H1 (cell line): Measurements from ENCODE around the gene B3GNT2. TPM values are rescaled to one million over a fixed set of nuclear protein-coding genes. Genes with fewer than 3 reads are reported as not detected.
A peak's percentile ranks its signal among the peaks of the same experiment; 100 is the strongest.

ENCODE experiments used
- ASH2L ChIP-seq: fragments of 200-600, 300-600 bp; sonication (generic); IDR thresholded peaks from one replicate; pipeline ENCODE4 v1.7.1; 2017; ENCODE audit warnings: low read length
- BRCA1 ChIP-seq: IDR thresholded peaks from 2 replicates; pipeline ENCODE4 v1.6.1; 2012; ENCODE audit warnings: low read depth, low read length, improper control_type of control experiment
- CBX8 ChIP-seq: fragments of 300-800, 300-1000 bp; sonication (generic); IDR thresholded peaks from 2 replicates; pipeline ENCODE4 v1.7.1; 2016; ENCODE audit warnings: low read depth, low read length, borderline replicate concordance
- CEBPB ChIP-seq: IDR thresholded peaks from 2 replicates; pipeline ENCODE4 v1.6.1; 2012; ENCODE audit warnings: low read depth, low read length
- CHD1 ChIP-seq: IDR thresholded peaks from 2 replicates; pipeline ENCODE4 v1.6.1; 2012; ENCODE audit warnings: low read depth, low read length, improper control_type of control experiment
- CREB1 ChIP-seq: IDR thresholded peaks from 2 replicates; pipeline ENCODE4 v1.6.1; 2012; ENCODE audit warnings: inconsistent platforms
- HDAC2 ChIP-seq, 2 experiments: fragments of 300-600 bp in 1 of 2; sonication (generic) in 1 of 2; IDR thresholded peaks; 2 replicates each; pipeline ENCODE4 v1.6.1; 2011 to 2012; ENCODE audit warnings: low read depth in 2 of 2, low read length in 2 of 2, mild to moderate bottlenecking in 2 of 2, moderate library complexity in 2 of 2, borderline replicate concordance in 1 of 2, inconsistent platforms in 1 of 2
- JUN ChIP-seq: IDR thresholded peaks from 2 replicates; pipeline ENCODE4 v1.6.1; 2011; ENCODE audit warnings: low read depth, mild to moderate bottlenecking, improper control_type of control experiment, low read length
- KDM5A ChIP-seq: fragments of 200-600 bp; IDR thresholded peaks from 2 replicates; pipeline ENCODE4 v1.7.1; 2012; ENCODE audit warnings: mild to moderate bottlenecking, low read length, inconsistent platforms, mixed read lengths
- MAFK ChIP-seq: IDR thresholded peaks from 2 replicates; pipeline ENCODE4 v1.6.1; 2012; ENCODE audit warnings: low read depth, mild to moderate bottlenecking, improper control_type of control experiment, low read length
- RAD21 ChIP-seq, 2 experiments: IDR thresholded peaks in 1 of 2; conservative IDR thresholded peaks in 1 of 2; 2 replicates each; pipeline ENCODE4 v1.6.1; 2011; ENCODE audit warnings: low read depth in 2 of 2, low read length in 2 of 2, improper control_type of control experiment in 1 of 2, inconsistent platforms in 1 of 2, mild to moderate bottlenecking in 1 of 2, moderate library complexity in 1 of 2
- RFX5 ChIP-seq: IDR thresholded peaks from 2 replicates; pipeline ENCODE4 v1.6.1; 2011; ENCODE audit warnings: low read depth, low read length, improper control_type of control experiment, borderline replicate concordance
- SIN3A ChIP-seq, 2 experiments: IDR thresholded peaks in 1 of 2; conservative IDR thresholded peaks in 1 of 2; 2 replicates each; pipeline ENCODE4 v1.6.1; 2011 to 2012; ENCODE audit warnings: low read length in 2 of 2, improper control_type of control experiment in 1 of 2, low read depth in 1 of 2, mild to moderate bottlenecking in 1 of 2
- SIRT6 ChIP-seq: IDR thresholded peaks from one replicate; pipeline ENCODE4 v1.7.1; 2012; ENCODE audit warnings: low read length, inconsistent platforms
- SIX5 ChIP-seq: IDR thresholded peaks from 2 replicates; pipeline ENCODE4 v1.6.1; 2011; ENCODE audit warnings: mild to moderate bottlenecking, low read depth, low read length
- SP1 ChIP-seq: IDR thresholded peaks from 2 replicates; pipeline ENCODE4 v1.6.1; 2011; ENCODE audit warnings: low read depth, low read length
- SP4 ChIP-seq: IDR thresholded peaks from 2 replicates; pipeline ENCODE4 v1.6.1; 2012; ENCODE audit warnings: low read length, inconsistent platforms
- SRF ChIP-seq: IDR thresholded peaks from 2 replicates; pipeline ENCODE4 v1.6.1; 2011; ENCODE audit warnings: mild to moderate bottlenecking, low read depth, low read length, moderate library complexity
- TAF7 ChIP-seq: optimal IDR thresholded peaks from 2 replicates; pipeline ENCODE3; 2011; ENCODE audit warnings: low read depth, mild to moderate bottlenecking, inconsistent platforms, low read length, moderate library complexity, borderline replicate concordance
- ZNF274 ChIP-seq: IDR thresholded peaks from 2 replicates; pipeline ENCODE4 v1.7.0; 2012; ENCODE audit warnings: low read length, borderline replicate concordance; ENCODE audit errors: extremely low read depth
- polyA plus RNA-seq, 7 experiments: library from polyadenylated mRNA; depleted of rRNA in 3 of 7; stranded (reverse) in 5 of 7; unstranded in 2 of 7; fragments of >200 nt in 5 of 7; fragments of 200-250 nt in 2 of 7; gene quantifications; 1 replicate in 5 of 7; 2 replicates in 1 of 7; 4 replicates in 1 of 7; pipeline versions ENCODE4 v1.2.1 to v1.2.3, GENCODE V29; 2011 to 2013; ENCODE audit warnings: missing spikeins in 2 of 7, mixed read lengths in 2 of 7
- total RNA-seq: library from RNA; stranded (reverse); fragmentation: NEBNext Ultra II Directional; extraction: Animal tissue kit (Norgen Biotek cat#: 25700); gene quantifications from 2 replicates; pipeline ENCODE4 v1.2.1, GENCODE V29; 2021
- TF ChIP-seq, protein P1 (sequence below): IDR thresholded peaks from 2 replicates; pipeline ENCODE4 v1.6.1; 2011; ENCODE audit warnings: low read depth, mild to moderate bottlenecking, low read length; ENCODE audit not compliant: insufficient read depth
- TF ChIP-seq, protein P2 (sequence below): IDR thresholded peaks from 2 replicates; pipeline ENCODE4 v1.6.1; 2012; ENCODE audit warnings: inconsistent platforms
- TF ChIP-seq, protein P3 (sequence below): IDR thresholded peaks from 2 replicates; pipeline ENCODE4 v1.6.1; 2012; ENCODE audit warnings: low read length, inconsistent platforms

Gene B3GNT2
- total and polyA plus RNA-seq, 2 of the 8 experiments (the other 6 are each of a cell fraction or from before 2014, with no cell fraction given), result 20.1 to 40.8 TPM

DNA sequence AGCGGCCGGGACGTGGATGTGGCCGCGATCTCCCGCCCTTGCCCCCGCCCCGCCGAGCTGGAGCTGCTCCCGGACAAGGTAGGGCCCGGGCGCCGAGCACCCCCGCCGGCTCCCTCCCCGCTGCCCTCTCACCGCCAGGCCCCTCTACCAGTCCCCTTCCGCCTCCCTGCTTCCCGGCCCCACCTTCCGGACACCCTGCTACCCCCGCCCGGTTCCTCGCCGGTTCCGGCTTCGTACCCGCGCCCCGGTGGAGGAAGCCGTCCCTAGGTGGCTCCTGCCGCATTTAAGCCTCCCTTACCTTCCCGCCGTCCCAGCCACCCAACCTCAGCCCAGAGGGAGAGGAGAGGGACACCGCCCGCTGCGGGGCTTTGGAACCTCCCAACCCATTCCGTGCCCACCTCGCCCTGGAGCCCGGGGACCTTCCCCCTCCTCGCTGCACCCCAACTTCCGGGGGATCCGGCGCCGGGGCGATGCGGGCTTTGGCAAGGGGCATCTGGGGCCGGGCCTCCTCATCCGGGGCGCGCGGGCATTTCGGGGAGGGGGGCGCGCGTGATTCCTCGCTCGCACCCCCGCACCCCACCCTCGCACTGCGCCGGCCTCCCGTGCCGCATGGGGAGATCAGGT lies 475 bp downstream of the B3GNT2 start (continued):
- TF ChIP-seq RAD21 (IDR thresholded peaks at IDR 0.05 in 1 of 2, conservative IDR thresholded peaks at IDR 0.05 in 1 of 2; ENCODE audit: low read depth in 2 of 2, low read length in 2 of 2) (no peak), RFX5 (no peak), TAF7 (no peak), SIRT6 (no peak), CEBPB (no peak), BRCA1 (no peak), MAFK (no peak), ZNF274 (no peak), SRF (no peak), JUN (no peak), CBX8 (no peak), SIN3A (conservative IDR thresholded peaks at IDR 0.05 in 1 of 2, IDR thresholded peaks at IDR 0.05 in 1 of 2; ENCODE audit: low read depth in 1 of 2, low read length in 2 of 2) (0 out of 4 replicates have a peak, but pooled peaks have one; percentile 30 to 35), CHD1 (no peak), HDAC2 (IDR thresholded peaks at IDR 0.05; ENCODE audit: borderline replicate concordance in 1 of 2, low read depth in 2 of 2, low read length in 2 of 2) (no peak), SP1 (no peak), KDM5A (no peak), CREB1 (no peak), ASH2L (peak; percentile 65), SIX5 (no peak), SP4 (no peak)
- TF ChIP-seq, protein P1, sequence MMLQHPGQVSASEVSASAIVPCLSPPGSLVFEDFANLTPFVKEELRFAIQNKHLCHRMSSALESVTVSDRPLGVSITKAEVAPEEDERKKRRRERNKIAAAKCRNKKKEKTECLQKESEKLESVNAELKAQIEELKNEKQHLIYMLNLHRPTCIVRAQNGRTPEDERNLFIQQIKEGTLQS, result no peak
- TF ChIP-seq, protein P2, sequence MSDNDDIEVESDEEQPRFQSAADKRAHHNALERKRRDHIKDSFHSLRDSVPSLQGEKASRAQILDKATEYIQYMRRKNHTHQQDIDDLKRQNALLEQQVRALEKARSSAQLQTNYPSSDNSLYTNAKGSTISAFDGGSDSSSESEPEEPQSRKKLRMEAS, result no peak
- TF ChIP-seq, protein P3, sequence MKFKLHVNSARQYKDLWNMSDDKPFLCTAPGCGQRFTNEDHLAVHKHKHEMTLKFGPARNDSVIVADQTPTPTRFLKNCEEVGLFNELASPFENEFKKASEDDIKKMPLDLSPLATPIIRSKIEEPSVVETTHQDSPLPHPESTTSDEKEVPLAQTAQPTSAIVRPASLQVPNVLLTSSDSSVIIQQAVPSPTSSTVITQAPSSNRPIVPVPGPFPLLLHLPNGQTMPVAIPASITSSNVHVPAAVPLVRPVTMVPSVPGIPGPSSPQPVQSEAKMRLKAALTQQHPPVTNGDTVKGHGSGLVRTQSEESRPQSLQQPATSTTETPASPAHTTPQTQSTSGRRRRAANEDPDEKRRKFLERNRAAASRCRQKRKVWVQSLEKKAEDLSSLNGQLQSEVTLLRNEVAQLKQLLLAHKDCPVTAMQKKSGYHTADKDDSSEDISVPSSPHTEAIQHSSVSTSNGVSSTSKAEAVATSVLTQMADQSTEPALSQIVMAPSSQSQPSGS, result no peak
